ENCODE results near the gene ZSCAN25.
"Not testable (repeated sequence)": the region's sequence is repeated elsewhere in the genome, so short reads cannot be mapped to it uniquely, and the experiment has no call there.

Gene ZSCAN25

DNA sequence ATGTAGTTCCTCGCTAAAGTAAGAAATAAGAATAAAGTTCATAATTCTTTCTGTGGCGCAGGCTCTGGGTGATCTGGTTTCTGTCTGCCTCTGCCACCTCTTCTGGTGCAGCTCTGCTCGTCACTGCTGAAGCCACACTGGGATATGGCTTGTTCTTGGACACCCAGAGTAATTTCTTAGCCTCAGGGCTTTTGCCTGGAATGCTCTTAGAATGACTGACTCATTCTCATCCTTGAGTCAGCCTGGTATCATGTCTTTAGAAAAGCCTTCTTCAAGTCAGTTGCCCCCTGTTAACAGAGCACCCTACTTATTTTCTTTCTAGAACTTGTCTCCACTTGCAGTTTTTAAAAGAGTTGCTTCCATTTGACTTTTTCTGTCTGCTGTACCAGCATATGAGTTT lies 2.0 kb downstream of the ZSCAN25 start:
- DNase-seq = no peak

DNA sequence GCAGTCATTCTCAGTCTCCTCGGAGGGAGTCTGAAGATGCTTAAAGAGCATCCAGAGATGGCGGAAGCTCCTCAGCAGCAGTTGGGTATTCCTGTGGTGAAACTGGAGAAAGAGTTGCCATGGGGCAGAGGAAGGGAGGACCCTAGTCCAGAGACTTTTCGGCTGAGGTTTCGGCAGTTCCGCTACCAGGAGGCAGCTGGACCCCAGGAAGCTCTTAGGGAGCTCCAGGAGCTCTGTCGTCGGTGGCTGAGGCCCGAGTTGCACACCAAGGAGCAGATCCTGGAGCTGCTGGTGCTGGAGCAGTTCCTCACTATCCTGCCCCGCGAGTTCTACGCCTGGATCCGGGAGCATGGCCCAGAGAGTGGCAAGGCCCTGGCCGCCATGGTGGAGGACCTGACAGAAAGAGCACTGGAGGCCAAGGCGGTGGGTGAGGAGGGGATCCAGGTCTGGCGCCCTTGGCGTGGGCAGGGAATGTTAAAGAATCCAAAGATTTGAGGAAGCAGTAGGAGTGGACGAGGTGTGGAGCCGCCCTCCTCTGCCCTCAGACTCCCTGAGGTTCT lies 2.9 kb downstream of the ZSCAN25 start:
- no peak for DNase-seq

DNA sequence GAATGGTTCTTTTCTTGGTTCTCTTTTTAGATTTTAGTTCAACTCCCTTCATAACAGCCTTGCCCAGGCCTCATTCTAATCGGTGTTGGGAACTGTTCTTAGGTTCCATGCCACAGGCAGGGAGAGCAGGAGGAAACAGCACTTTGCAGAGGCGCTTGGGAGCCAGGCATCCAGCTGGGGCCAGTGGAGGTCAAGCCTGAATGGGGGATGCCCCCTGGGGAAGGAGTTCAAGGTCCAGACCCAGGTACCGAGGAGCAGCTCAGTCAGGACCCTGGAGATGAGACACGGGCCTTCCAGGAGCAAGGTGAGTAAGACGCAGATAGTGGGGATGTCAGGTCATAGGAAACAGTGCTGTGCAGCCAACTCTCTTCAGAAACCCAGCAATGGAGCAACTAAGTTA lies 4.5 kb downstream of the ZSCAN25 start:
- no peak for DNase-seq

DNA sequence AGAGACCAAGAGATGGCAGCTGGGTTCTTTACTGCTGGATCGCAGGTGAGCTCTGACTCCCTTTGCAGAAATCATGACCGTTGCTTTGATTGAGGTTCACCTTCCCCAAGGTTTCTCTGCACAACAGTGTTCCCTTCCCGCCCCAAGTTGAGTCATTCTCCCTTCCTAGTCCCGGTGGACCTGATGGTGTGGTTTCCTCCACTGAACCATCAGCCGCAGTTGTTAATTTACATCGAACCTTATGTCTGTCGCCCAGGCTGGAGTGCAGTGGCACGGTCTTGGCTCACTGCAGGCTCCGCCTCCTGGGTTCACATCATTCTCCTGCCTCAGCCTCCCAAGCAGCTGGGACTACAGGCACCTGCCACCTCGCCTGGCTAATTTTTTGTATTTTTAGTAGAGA lies 5.8 kb downstream of the ZSCAN25 start:
- DNase-seq = no peak

DNA sequence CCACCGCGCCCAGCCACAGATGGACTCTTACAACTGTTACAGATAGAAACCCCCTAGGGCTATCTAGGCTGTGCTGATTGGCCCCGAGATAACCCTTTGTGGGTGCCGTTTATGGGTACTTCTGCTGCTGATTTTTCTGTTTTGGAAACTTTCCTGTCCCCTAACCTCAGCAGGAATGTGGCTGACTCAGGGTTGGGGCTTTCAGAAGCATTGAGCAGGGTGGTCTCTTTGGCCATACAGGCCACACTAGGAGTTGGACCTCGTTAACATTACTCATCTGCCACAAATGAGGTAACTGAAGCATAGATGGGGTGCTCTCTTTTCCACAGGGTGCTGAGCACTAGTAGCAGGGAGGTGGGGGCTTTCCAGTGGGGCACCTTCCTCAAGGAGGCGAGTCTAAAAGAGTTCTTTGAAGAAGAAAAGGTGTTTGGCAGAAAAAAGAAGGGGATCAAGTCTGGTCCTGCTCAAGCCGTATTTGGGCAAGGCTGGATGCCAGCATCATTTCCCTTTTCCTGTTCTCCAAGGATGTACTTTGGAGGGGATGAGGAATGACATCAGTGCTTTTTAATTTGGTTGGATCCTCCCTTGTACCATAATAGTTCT lies 6.4 kb downstream of the ZSCAN25 start:
- no peak for DNase-seq

DNA sequence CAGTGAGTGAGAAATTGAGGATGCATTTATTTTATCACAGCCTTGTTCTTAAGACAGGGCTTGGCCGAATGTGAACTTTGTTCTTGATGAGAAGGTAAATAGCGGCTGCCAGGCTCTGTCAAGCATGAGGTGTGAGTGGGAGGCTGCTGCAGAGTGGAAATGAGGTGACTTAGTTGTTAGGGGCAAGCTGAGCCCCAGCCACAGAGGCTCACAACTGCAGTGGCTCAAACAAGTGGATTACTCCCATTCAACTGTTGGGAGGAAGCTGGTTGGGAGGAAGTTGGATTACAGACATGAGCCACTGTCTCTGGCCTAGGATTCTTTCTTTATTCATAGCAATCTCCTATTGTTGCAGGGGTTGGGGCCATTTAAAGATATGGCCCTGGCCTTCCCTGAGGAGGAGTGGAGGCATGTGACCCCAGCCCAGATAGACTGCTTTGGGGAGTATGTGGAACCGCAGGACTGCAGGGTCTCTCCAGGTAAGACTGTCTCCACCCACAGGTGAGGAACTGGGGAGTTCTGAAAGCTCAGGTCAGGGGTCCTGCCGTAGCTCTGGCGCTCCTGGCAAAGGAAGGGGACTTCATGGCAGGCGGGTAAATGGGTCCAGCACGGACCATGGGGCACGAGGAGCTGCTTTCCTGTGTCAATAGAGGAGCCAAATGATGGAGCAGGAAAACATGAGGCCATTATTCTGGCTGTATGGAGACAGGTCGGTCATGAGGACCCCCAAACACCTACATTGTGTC lies 7.1 kb downstream of the ZSCAN25 start:
- DNase-seq = no peak

DNA sequence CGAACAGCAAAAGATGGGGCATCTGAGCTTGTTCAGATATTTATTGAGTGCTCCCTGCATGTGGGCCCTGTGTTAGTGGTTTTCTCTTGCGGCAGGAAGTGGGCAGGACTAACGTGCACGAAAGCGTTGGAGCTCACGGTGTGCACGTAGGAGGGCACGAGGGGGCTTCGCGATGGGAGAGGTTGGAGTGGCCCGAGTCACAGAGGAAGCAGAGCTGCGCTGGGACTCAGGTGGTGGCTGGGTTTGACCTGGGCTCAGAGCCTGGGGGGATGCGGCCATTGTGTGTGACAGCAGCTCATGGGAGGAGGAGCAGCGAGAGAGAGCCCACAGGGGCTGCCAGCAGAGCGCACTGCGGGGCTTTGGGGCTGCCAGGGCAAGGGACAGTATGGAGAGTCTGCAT lies 7.7 kb downstream of the ZSCAN25 start:
- no peak for DNase-seq

DNA sequence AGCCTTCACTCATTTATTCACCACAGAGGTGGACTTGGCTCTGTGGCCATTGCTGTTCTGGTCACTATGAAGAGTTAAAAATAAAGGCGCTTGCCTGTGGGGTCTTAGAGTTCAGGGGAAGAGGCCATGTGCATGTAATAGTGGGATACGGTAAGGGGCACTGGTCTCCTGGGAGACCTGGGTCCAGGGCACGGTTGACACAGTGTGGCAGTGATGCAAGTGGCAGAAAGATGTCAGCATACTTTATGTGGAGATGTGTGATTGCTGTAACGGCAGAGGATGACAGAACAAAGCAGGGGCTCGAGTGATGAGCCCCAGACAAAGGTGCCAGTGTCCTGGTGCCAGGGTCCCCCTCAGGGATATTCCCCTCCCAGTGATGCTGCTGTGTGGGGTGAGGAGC lies 8.6 kb downstream of the ZSCAN25 start:
- DNase-seq = no peak

DNA sequence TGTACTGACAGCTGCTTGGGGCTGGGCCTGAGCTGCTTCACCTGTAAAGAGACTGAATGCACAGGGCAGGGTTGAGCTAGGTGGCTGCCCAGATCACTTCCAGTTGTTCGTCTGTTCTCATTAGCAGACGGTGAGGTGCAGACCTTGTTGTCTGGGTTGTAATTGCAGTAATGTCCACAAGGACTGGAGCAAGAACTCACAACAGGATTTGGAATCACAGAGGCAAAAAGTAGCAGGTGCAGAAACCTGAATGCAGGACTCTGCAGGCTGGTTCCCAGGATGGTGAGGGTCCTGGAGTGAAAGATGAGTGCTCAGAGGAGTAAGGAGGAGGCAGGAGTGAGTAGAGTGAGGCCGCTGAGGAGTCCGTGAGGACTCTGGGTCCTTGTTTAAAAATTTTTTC lies 9.2 kb downstream of the ZSCAN25 start:
- no peak for DNase-seq

DNA sequence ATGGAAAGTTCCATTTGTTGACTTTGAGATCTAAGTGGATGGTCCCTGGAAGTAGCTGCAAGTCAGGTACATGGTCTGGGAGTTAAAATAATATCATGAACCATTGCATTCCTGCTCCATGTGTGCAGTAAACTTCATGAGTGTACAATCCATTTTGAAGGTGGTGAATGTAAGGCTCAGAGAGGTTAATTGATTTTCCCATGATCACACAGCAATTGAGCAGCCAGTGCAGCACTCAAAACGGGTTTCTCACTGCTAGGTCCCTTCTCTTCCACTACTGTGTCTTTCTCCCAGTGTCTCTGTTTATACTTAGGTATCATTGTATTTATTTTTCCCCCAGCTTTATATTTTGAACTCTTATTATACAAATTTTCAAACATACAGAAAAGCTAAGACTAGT lies 9.9 kb downstream of the ZSCAN25 start:
- no peak for DNase-seq

DNA sequence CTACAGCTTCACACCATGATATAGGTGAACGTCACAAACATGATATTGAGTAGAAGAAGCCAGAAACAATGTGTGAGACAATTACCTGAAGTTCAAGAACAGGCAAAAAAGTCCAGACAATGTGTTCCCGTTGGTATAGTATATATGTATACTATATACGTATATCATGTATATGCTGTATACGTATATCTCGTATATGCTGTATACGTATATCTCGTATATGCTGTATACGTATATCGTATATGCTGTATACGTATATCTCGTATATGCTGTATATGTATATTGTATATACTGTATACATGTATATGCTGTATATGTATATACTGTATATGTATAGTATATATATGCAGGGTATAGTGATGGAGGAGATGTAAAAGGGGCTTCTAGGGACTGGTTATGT lies 10.8 kb downstream of the ZSCAN25 start:
- no peak for DNase-seq

DNA sequence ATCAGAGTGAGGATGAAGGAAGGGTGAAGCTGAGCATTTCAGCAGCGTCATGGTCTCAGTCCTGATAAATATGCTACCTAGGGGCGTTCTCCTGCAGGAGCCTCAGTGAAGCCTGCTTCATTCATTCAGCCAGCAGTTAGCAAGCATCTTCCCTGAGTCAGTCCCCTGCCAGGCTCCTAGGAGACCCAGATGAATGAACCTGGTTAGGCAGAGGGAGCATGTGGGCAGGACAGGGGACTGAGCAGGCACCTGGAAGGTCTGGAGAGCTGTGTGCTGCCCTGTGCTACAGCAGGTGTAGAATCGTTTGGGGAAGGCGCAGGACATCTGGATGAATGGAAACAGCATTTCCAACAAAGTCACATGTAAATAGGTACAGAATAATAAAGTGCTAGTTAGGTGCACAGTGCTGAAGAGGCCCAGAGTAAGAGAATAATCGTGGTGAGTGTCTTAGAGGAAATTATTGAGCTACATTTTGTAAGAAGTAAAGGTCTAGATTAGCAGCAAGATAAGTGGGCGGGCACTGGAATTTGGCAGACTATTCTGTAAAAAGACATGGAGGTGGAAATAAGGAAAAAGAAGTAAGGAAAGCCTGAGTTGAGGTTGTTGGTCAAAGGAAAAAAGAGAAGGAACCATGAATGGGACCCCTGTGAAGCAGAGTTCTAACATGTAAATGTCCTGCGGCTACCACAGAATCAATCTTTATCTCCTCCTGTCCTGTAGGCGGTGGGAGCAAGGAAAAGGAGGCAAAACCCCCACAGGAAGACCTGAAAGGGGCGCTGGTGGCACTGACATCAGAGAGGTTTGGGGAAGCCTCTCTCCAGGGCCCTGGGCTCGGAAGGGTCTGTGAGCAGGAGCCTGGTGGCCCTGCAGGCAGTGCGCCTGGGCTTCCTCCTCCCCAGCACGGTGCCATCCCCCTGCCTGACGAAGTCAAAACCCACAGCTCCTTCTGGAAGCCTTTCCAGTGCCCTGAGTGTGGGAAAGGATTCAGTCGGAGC lies 12.0 kb downstream of the ZSCAN25 start:
- DNase-seq = no peak

DNA sequence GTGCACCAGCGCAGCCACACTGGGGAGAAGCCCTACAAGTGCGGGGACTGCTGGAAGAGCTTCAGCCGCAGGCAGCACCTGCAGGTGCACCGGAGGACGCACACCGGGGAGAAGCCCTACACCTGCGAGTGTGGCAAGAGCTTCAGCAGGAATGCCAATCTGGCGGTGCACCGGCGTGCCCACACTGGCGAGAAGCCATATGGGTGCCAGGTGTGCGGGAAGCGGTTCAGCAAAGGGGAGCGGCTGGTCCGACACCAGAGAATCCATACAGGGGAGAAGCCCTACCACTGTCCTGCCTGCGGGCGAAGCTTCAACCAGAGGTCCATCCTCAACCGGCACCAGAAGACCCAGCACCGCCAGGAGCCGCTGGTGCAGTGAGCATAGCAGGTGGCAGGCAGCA lies 12.9 kb downstream of the ZSCAN25 start:
- DNase-seq = no peak

DNA sequence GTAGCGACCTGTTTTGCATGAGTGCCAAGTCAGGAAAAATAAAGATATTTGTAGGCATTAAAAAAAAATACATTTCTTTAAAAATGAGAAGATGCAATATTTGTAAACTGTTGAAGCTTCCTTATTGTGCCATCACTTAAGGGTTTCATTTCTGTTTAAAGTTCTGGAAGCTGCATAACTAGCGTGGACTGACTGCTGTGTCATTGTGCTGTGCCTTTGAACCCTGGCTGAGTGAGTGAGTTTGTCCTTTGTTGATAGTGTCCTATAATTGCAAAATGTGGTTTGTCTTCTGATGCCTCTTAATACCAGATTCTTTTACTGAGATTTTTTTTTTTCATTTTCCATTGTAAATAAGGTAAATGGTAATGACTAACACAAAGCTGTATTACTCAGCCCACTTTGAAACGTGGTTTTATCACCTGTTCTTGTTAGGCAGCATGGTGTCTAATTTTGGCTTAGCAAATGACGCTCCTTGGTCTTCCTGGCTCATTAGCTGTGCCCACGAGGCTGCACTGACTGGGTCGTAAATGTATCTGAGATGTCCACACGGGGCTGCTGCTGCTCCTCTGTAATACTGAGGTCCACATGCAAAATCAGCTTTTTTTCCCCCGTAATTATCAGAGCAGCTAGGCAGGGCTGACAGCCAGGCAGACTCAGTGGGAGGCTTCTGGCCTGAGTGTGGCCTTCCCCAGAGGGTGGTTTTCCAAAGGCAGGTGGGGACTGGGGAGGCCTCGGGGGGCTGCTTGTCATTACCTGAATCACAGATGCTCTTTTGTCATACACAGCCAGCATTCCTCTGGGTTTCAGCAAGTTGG lies 14.8 kb downstream of the ZSCAN25 start:
- no peak for DNase-seq

DNA sequence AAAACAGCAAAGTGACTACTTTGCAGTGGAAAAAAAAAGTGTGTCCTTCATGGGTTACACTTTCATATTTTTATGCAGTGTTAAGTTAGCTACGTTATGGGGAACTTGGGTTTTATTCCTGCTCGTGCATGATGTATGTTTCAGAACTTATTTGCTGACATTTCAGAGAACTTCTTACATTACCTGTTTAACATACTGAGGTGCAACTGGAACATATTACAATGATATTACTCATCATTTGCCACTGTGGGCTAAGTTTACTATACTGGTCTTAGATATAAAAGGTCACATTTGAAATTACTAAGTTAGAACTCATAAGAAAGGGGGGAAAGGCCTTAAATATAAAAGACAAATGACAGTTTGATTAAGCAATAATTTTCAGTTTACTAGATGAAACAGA lies 20.7 kb downstream of the ZSCAN25 start:
- DNase-seq = not testable (repeated sequence)

DNA sequence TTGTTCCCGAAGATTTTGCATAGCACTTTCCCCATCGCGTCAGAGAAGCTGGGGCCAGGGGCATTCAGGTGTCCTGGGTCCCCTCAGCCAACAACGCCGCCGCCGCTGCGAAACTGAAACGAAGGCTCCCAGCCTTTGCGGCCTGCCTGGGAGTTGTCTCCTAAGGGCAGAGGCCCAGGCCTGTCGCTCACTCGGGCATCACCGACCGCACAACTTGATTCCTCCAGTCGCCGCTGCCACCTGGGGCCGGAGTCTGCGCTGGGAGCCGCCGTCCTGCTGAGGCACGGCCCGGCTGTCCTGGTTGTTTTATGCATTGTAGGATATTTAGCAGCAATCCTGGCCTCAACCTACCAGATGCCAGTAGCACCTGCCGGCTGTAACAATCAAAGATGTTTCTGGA lies 22.0 kb downstream of the ZSCAN25 start:
- no peak for DNase-seq

DNA sequence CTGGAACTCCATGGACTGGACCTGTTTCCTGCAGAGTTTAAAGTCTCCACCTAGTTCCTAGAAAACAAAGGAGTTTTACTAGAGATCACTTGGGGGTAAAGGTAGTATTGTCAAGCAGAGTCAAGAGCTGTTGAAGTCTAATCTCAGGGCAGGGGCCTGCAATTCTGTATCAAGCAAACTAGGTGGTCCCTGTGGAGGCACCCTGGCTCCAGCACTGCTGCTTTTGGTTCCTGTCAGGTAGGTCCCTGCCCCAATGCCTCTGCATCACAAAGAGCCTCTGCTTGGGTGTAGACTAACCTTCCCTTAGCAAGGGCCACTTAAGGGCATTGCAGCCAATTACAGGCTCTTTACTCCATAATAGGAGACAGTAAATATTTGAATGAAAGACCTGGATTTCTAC lies 22.5 kb downstream of the ZSCAN25 start:
- no peak for DNase-seq

DNA sequence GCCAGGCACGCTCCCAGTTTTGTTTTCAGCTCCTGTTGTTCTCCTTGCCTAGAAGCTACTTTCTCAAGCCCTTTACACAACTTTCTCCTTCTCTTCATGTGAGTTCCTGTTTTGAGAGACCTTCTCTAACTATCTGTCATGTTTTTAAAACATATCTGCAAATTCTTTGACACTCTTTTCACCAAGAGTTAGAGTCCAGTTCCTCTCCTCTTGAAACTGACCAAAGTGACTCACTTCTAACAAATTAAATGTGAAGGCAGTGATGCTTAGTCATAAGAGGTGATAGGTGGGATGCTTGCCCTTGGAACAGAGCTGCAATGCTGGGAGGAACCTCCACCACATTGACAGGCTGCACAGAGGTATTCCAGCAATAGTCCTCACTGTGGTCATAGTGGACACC lies 25.3 kb downstream of the ZSCAN25 start:
- DNase-seq = no peak

DNA sequence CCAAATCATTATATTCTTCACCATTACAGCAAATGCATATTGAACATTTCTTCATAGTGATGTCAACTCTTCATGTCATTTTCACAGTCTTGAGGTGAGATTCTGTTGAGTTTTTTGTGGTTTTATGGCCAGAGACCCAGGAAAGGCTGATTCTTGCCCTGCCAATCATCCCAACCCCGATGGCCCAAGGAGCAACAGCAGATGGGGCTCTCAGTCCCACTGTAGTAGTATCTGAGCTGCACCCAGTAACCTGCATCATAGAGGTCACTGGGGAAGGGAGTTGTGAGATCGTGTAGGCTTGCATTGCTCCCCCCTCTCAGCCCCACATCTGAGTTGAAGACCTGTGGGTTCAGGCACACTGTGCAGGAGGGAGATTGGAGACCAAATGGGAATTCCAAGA lies 26.7 kb downstream of the ZSCAN25 start:
- DNase-seq = no peak

DNA sequence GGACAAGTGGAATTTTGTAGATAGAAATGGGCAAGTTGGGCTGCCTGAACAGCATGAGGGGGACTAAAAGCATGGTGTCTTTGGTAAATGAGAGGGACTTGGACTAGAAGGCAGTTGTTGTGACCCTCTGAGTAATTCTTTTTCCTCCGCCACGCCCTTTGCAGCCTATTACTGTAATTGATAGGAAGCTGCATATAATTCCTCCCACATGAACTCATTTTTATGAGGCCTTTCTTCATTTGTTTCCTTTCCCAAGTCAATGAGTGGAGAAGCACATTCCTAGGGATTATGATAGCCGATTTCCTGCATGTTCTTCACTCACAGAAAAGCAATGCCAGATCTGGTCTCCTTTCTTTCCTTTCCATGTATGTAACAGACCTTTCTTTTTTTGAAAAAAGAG lies 27.7 kb downstream of the ZSCAN25 start:
- DNase-seq = no peak

DNA sequence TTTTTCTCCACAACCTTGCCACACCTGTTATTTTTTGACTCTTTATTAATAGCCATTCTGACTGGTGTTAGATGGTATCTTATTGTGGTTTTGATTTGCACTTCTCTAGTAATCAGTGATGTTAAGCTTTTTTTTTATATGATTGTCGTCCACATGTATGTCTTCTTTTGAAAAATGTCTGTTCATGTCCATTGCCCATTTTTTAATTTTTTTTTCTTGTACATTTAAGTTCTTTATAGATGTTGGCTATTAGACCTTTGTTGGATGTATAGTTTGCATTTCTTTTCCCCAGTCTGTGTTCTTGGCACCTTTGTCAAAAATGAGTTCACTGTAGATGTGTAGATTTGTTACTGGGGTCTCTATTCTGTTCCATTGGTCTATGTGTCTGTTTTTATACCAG lies 28.8 kb downstream of the ZSCAN25 start:
- no peak for DNase-seq

DNA sequence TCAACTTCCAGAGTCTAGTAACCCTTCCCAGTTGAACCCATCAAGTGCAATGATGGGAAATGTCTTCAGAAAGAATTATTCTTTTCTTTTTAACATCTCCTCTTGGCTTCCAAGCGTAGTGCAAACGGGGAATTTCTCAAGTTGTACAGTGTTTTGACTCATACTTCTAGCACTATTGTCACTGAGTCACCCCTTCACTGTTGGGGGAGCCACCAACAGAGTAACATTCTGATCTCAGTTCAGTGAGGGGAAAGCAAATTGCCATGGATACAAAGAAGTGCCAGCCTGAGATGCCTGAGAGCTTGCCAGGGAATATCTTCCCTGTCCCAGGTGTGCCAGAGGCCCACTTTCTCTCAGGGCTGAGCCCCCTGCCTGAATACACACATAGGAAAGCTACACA lies 32.1 kb downstream of the ZSCAN25 start:
- DNase-seq = no peak

DNA sequence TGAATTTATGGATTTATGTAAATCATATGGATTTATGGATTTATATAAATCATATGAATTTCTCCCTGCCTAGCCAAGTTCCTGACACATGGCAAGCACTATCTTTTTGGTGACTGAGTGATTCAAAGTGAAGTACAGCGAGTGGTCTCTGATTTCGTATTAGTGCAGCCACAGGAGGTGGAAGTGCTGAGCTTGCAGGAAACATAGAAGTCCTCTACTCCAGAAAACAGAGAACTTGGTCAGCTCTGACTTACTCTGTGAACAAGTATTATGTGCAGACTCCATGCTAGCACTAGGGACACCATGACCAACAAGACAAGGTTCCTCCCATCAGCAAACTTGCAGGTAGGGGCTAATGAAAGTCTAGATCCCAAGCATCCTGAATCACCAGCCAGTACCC lies 34.5 kb downstream of the ZSCAN25 start:
- no peak for DNase-seq

All from NCI-H82 (cell line).